ENCODE data around the gene NAT8L.
A peak's percentile ranks its signal among the peaks of the same experiment; 100 is the strongest.
"Not testable (repeated sequence)": the region's sequence is repeated elsewhere in the genome, so short reads cannot be mapped to it uniquely, and the experiment has no call there.

NAT8L gene

DNA sequence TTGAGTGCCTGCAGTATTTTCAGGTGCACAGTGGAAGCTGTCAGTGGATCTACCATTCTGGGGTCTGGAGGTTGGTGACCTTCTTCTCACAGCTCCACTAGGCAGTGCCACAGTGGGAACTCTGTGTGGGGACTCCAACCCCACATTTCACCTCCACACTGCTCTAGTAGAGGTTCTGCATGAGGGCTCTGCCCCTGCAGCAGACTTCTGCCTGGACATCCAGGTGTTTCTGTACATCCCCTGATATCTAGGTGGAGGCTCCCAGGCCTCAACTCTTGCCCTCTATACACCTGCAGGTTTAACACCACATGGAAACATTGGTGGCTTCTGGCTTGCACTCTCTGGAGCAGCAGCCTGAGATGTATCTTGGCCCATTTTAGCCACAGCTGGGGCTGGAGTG lies 33.3 kb upstream of the NAT8L start:
- H3K36me3 Mint-ChIP-seq (ENCODE audit: low read depth), result no peaks in the 10 kb centered on the region
- peaks cover 31% of the 10 kb centered on the region for H3K9me3 Mint-ChIP-seq
- peaks cover 13% of the 10 kb centered on the region for H3K4me1 Mint-ChIP-seq
- H3K27ac Mint-ChIP-seq, result no peak overlapping the region
- peaks cover 53% of the 10 kb centered on the region for H3K27me3 Mint-ChIP-seq (ENCODE audit: low read depth)
- H3K4me3 Mint-ChIP-seq, result no peak overlapping the region
- TF ChIP-seq, protein P1, sequence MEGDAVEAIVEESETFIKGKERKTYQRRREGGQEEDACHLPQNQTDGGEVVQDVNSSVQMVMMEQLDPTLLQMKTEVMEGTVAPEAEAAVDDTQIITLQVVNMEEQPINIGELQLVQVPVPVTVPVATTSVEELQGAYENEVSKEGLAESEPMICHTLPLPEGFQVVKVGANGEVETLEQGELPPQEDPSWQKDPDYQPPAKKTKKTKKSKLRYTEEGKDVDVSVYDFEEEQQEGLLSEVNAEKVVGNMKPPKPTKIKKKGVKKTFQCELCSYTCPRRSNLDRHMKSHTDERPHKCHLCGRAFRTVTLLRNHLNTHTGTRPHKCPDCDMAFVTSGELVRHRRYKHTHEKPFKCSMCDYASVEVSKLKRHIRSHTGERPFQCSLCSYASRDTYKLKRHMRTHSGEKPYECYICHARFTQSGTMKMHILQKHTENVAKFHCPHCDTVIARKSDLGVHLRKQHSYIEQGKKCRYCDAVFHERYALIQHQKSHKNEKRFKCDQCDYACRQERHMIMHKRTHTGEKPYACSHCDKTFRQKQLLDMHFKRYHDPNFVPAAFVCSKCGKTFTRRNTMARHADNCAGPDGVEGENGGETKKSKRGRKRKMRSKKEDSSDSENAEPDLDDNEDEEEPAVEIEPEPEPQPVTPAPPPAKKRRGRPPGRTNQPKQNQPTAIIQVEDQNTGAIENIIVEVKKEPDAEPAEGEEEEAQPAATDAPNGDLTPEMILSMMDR (IDR thresholded peaks at IDR 0.05; ENCODE audit: unreplicated experiment in 3 of 3), result no peak

DNA sequence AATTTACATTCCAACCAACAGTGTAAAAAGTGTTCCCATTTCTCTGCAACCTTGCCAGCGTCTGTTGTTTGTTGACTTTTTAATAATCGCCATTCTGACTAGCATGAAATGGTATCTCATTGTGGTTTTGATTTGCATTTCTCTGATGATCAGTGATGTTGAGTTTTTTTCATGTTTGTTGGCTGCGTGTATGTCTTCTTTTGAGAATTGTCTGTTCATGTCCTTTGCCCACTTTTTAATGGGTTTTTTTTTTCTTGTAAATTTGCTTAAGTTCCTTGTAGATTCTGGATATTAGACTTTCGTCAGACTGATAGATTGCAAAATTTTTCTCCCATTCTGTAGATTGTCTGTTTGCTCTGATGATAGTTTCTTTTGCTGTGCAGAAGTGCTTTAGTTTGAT lies 32.0 kb upstream of the NAT8L start:
- H3K4me3 Mint-ChIP-seq; H3K4me1 Mint-ChIP-seq; H3K36me3 Mint-ChIP-seq (ENCODE audit: low read depth); H3K27ac Mint-ChIP-seq: not testable (repeated sequence)
- Mint-ChIP-seq H3K9me3 (peaks cover 35% of the 10 kb centered on the region), H3K27me3 (ENCODE audit: low read depth) (peaks cover 52% of the 10 kb centered on the region)

DNA sequence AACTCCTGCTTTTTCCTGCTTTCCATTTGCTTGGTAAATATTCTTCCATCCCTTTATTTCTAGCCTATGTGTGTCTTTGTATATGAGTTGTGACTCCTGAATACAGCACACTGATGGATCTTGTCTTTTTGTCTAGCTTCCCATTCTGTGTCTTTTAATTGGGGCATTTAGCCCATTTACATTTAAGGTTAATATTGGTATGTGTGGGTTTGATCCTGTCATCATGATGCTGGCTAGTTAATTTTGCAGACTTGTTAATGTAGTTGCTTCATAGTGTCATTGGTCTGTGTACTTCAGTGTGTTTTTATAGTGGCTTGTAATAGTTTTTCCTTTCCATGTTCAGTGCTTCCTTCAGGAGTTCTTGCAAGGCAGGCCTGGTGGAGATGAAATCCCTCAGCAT lies 28.0 kb upstream of the NAT8L start:
- H3K4me1 Mint-ChIP-seq; H3K4me3 Mint-ChIP-seq; H3K36me3 Mint-ChIP-seq (ENCODE audit: low read depth); H3K27ac Mint-ChIP-seq: not testable (repeated sequence)
- peaks cover 36% of the 10 kb centered on the region for H3K9me3 Mint-ChIP-seq
- H3K27me3 Mint-ChIP-seq (ENCODE audit: low read depth), result peaks cover 68% of the 10 kb centered on the region

DNA sequence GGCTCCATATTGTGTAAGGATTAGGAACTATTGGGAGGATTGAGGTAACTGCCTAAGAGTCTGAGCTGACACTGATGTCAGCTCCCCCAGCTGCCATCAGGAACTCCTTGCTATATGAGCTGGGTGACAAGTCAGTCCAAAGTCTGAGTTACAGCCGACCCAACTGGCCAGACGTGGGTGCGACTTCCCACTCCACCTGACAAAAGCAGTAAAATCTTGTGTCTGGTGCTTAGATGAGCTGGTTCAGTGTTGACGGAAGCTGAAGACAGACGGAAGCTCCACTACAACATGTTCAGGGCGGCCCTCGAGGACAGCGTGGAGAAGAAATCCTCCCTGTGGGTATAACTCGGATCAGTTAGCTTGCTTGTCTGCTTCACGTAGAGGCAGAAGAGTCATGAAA lies 22.8 kb upstream of the NAT8L start:
- peaks cover 5% of the 10 kb centered on the region for H3K4me1 Mint-ChIP-seq
- H3K4me3 Mint-ChIP-seq, result no peak overlapping the region
- TF ChIP-seq, protein P1 (IDR thresholded peaks at IDR 0.05; ENCODE audit: unreplicated experiment in 3 of 3), result no peak
- peaks cover 13% of the 10 kb centered on the region for H3K9me3 Mint-ChIP-seq
- H3K27me3 Mint-ChIP-seq (ENCODE audit: low read depth), result peaks cover 57% of the 10 kb centered on the region
- peaks cover 6% of the 10 kb centered on the region for H3K36me3 Mint-ChIP-seq (ENCODE audit: low read depth)
- H3K27ac Mint-ChIP-seq, result no peak overlapping the region

DNA sequence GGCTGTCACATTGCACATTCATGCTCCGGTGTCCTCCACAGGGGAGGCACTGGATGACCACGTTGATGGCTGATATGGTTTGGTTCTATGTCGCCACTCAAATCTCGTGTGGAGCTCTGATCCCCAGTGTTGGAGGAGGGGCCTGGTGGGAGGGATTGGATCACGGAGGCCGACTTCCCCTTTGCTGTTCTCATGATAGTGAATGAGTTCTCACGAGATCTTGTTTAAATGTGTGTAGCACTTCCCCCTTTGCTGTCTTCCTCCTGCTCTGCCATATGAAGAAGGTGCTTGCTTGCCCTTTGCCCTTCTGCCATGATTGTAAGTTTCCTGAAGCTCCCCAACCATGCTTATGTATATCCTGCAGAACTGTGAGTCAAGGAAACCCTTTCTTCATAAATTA lies 22.3 kb upstream of the NAT8L start:
- H3K27me3 Mint-ChIP-seq (ENCODE audit: low read depth), result peaks cover 63% of the 10 kb centered on the region
- peaks cover 5% of the 10 kb centered on the region for H3K4me1 Mint-ChIP-seq
- TF ChIP-seq, protein P1 (IDR thresholded peaks at IDR 0.05; ENCODE audit: unreplicated experiment in 3 of 3), result no peak
- peaks cover 13% of the 10 kb centered on the region for H3K9me3 Mint-ChIP-seq
- no peak overlapping the region for H3K4me3 Mint-ChIP-seq
- H3K36me3 Mint-ChIP-seq (ENCODE audit: low read depth), result peaks cover 6% of the 10 kb centered on the region
- H3K27ac Mint-ChIP-seq, result no peak overlapping the region

DNA sequence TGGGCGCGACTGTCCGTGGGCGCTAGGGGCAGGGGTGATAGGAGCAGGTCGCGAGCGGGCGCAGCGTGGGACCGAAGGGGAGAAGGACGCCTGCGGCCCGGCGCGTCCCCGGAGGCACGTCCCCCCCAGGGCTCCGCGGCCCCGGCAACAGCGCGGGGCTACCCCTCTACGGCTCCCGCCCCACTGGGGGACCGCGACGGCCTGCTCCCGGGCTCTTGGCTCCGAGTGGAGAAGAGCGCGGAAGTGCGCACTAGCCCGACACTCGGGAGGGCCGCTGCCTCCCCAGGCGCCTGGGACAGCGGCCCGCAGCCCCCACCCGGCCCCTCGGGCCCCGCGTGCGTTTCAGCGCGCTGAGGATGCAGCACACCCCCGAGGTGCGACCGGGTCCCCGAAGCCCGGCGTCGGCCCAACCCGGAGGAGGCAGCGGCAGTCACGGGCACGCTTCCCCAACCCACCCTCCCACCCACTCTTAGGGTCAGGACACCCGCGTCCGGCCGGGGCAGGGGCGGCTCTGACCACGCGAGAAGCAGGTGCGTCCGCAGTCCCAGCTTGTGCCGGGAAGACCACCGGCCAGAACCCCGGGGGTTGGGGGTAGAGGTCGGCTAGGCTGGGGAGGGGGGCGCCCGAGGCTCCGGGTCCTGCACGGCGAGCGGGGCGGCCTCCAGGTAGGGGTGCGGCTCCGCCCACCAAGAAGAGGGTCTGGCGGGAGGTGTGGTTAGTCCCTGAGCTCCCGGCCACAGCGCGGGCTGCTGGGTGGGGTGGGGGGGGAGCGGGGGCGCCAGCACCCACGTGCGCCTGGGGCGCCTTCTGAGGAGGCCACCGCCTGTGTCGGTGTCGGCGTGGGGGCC lies 18.5 kb upstream of the NAT8L start:
- no peaks in the 10 kb centered on the region for H3K36me3 Mint-ChIP-seq (ENCODE audit: low read depth)
- H3K27ac Mint-ChIP-seq, result no peak overlapping the region
- H3K9me3 Mint-ChIP-seq, result no peaks in the 10 kb centered on the region
- H3K4me3 Mint-ChIP-seq, result peak overlapping the region; percentile 74 to 84 (median 80)
- peaks cover 62% of the 10 kb centered on the region for H3K27me3 Mint-ChIP-seq (ENCODE audit: low read depth)
- TF ChIP-seq, protein P1 (IDR thresholded peaks at IDR 0.05; ENCODE audit: unreplicated experiment in 3 of 3), result no peak
- H3K4me1 Mint-ChIP-seq, result peaks cover 5% of the 10 kb centered on the region
